ENCODE measurements around the gene ZNF511. TPM values are rescaled to one million over a fixed set of nuclear protein-coding genes. Genes with fewer than 3 reads are reported as not detected.

Gene ZNF511
- polyA plus RNA-seq, 10 donors = 29.0 to 40.0 (median 33.4) TPM

GRCh38 chr10:133332936-133333699 lies 24.4 kb downstream of the ZNF511 start:
- no peak for DNase-seq

GRCh38 chr10:133334503-133335245 lies 26.0 kb downstream of the ZNF511 start:
- no peak for DNase-seq

- DNase-seq = peak in 2 of 3 donors; percentile 78 to 87
Observed at GRCh38 chr10:133335246-133336117, 26.8 kb downstream of the ZNF511 start.

GRCh38 chr10:133336118-133336576 lies 27.4 kb downstream of the ZNF511 start:
- DNase-seq = no peak

DNA sequence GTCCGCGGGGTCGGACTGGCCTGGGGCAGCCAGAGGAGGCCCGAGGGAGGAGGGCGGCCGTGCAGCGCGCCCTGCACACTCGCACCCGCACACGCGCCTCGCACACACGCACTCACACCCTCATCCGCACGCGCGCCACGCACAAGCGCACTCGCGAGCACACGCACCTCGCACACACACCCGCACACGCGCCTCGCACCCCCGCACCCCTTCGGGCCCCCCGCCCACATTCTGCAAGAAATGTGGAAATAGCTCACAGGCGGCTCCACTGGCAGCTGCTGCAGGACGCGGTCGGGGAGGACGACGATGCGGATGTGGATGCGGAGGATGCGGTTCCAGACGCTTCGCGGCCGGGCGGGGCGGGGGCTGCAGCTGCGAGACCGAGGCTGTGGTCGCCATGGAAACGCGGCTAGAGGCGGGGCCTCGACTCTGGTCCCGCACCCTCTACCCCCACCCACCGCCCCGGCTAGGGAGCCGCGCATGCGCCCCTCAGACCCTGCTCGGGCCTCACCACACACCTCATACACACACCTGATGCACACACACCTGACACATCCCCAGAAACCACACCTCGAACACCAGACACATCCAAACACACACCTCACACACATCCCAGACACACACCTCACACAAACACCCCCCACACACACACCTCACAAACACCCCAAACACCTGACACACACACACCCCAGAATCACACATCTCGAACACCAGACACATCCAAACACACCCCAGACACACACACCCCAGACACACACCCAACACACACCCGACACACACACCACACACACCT lies 28.1 kb downstream of the ZNF511 start, which contains the start of gene CALY:
Gene CALY (minus strand): TSS at position 320 of the 793 bp plus-strand sequence. CDS start 7,907 bp downstream, outside the sequence.
- DNase-seq = peak in 1 of 3 donors; percentile 30

DNA sequence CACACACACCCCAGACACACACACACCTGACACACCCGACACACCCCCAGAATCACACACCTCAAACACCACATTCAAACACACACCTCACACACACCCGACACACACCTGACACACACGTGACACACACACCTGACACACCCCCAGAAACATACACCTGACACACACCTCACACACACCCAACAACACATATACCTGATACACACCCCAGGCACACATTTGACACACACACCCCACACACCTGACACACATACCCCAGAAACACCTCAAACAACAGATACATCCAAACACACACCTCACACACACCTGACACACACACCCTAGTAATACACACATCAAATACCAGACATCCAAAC lies 28.6 kb downstream of the ZNF511 start:
- no peak for DNase-seq

GRCh38 chr10:133338080-133339071 lies 29.7 kb downstream of the ZNF511 start:
- no peak for DNase-seq

DNA sequence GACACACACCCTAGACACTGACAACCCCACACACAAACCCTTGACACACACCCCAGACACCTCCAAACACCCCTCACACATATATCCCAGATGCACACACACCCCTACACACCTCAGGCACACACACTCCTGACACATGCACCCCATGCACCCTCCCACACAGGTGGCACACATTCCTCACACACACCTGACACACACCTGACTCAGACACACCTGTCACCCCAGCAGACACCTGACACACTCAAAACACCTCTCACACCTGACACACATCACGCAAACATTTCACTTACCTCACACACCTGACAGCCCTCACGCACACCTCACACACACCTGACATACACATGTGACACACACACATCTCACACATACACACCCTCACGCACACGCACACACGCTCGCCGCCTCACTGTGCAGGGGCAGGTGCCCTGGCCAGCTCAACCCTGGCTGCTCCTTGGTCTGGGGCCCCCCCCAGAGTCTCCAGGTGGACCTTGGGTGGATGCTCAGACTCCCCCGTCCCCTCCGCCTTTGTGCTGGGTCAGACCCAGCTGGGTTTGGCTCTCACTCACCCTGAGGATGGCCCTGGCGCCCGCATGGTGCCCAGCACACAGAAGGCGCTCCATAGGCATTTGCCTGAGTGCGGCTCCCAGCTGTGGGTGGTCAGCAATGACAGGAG lies 31.1 kb downstream of the ZNF511 start:
- DNase-seq = no peak

DNA sequence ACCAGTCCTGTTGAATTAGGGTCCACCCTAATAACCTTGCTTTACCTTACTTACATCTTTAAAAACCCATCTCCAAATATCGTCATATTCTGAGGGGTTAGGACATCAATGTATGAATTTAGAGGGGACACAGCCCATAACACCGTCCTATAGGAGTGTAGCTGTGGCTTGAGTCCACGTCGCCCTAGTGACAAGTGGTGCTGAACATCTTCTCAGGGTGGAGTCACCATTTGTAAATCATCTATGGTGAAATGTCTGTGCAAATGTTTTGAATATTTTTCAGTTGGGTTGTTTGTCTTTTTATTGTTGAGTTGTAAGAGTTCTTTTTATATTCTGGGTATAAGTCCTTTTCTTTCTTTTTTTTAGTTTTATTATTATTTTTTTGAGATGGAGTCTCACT lies 33.3 kb downstream of the ZNF511 start:
- no peak for DNase-seq

GRCh38 chr10:133342942-133343341 lies 34.2 kb downstream of the ZNF511 start:
- no peak for DNase-seq

GRCh38 chr10:133343558-133343957 lies 34.8 kb downstream of the ZNF511 start:
- DNase-seq = no peak

GRCh38 chr10:133344236-133344635 lies 35.5 kb downstream of the ZNF511 start:
- DNase-seq = no peak

GRCh38 chr10:133346413-133346812 lies 37.7 kb downstream of the ZNF511 start:
- DNase-seq = no peak

- DNase-seq = no peak
Observed at GRCh38 chr10:133347710-133348517, 39.2 kb downstream of the ZNF511 start.

DNA sequence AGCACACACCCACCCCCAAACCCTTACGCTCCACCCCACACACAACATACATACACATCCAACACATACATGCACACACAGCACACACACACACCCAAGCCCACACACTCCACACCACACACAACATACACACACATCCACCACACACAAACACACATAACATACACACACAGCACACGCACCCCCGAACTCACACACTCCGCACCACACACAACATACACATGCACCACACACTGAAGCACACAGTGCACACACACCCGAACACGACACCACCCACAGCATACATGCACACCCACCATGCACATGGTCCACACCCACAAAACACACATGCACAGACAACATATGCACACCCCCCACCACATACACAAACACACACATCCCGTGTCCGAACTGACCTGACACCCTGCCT lies 40.5 kb downstream of the ZNF511 start:
- DNase-seq = no peak

DNA sequence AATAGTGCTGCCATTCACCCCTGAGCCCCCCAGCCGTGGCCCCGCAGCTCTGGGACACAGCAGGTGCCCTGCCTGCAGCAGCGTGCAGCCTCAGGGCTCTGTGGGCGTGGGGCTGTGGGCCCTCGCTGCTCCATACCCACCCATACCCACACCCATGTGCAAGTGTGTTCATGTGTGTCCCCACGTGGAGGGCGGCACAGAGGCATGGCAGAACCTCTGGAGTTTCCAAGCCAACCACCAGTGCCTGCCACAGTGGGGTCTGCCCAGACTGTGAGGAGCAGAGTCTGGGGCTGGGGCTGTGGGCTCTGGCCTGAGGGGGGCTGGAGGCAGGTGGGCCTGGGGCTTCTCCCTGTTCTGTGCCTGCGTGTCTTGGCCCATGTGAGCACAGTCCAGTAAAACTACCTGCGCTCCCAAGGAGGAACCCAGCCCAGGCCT lies 40.9 kb downstream of the ZNF511 start:
- no peak for DNase-seq

- DNase-seq = no peak
Observed at GRCh38 chr10:133350283-133350949, 41.7 kb downstream of the ZNF511 start.

DNA sequence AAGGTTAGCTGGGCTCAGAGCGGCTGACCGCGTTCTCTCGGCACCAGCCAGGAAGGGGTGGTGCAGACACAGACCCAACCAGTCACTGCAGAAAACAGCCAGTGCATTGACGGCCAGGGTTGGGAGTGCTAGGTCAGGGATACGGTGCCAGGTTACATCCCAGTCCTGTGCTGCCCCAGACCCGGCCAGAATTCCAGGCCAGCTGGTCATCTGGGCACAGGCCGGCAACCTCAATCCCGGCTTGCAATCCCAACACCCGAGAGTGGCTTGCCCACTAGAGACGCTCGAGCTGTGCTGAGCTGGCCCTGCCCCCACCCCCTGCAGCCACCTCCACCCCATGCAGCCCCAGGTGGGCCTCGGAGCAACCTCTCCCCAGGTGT lies 42.2 kb downstream of the ZNF511 start:
- DNase-seq = no peak
